HepG2 (cell line): ENCODE results near the gene GRIK5. TPM values are rescaled to one million over a fixed set of nuclear protein-coding genes. Genes with fewer than 3 reads are reported as not detected.
A peak's percentile ranks its signal among the peaks of the same experiment; 100 is the strongest.

Experiments used
- ATF2 ChIP-seq: sonication (generic); formaldehyde crosslinking; IDR thresholded peaks from 2 replicates; pipeline ENCODE4 v1.4.0; 2020; ENCODE audit warnings: missing genetic modification reagents
- CENPBD1 ChIP-seq: sonication (generic); formaldehyde crosslinking; IDR thresholded peaks from 2 replicates; pipeline ENCODE4 v1.8.0; 2022; ENCODE audit warnings: missing genetic modification reagents, low read depth, mild to moderate bottlenecking, borderline replicate concordance
- CREM ChIP-seq, 2 experiments: sonication (generic) in 1 of 2; formaldehyde crosslinking in 1 of 2; IDR thresholded peaks; 2 replicates each; pipeline versions ENCODE4 v1.4.0 to v1.6.1; 2016 to 2020; ENCODE audit warnings: antibody characterized with exemption in 1 of 2, mild to moderate bottlenecking in 1 of 2, missing genetic modification reagents in 1 of 2
- CSRNP2 ChIP-seq: sonication (generic); formaldehyde crosslinking; conservative IDR thresholded peaks from 2 replicates; pipeline ENCODE4 v1.8.0; 2022; ENCODE audit warnings: low read depth, missing genetic modification reagents
- GMEB1 ChIP-seq: sonication (generic); formaldehyde crosslinking; IDR thresholded peaks from 2 replicates; pipeline ENCODE4 v1.5.1; 2020; ENCODE audit warnings: missing genetic modification reagents, mild to moderate bottlenecking, borderline replicate concordance
- HES4 ChIP-seq: sonication (generic); formaldehyde crosslinking; IDR thresholded peaks from 2 replicates; pipeline ENCODE4 v1.9.0; 2021; ENCODE audit warnings: mild to moderate bottlenecking, missing genetic modification reagents, borderline replicate concordance
- HNF1B ChIP-seq: sonication (generic); formaldehyde crosslinking; IDR thresholded peaks from 2 replicates; pipeline ENCODE4 v1.5.1; 2020; ENCODE audit warnings: mild to moderate bottlenecking, moderate library complexity, missing genetic modification reagents
- NFKBIZ ChIP-seq: IDR thresholded peaks from 2 replicates; pipeline ENCODE4 v1.6.1; 2018; ENCODE audit warnings: missing genetic modification reagents, missing compliant biosample characterization
- SNAI1 ChIP-seq: sonication (generic); formaldehyde crosslinking; IDR thresholded peaks from 2 replicates; pipeline ENCODE4 v1.5.0; 2020; ENCODE audit warnings: mild to moderate bottlenecking, missing genetic modification reagents, borderline replicate concordance
- STAT5B ChIP-seq: sonication (generic); formaldehyde crosslinking; IDR thresholded peaks from 2 replicates; pipeline ENCODE4 v1.4.0; 2020; ENCODE audit warnings: missing genetic modification reagents
- TBL1XR1 ChIP-seq: fragments of 150-350 bp; IDR thresholded peaks from 2 replicates; pipeline ENCODE4 v1.6.1; 2014; ENCODE audit warnings: borderline replicate concordance, low read length; ENCODE audit not compliant: partially characterized antibody
- ZBED4 ChIP-seq: sonication (generic); formaldehyde crosslinking; IDR thresholded peaks from 2 replicates; pipeline ENCODE4 v1.4.0; 2020; ENCODE audit warnings: missing genetic modification reagents, borderline replicate concordance
- ZBTB7A ChIP-seq: sonication (generic); formaldehyde crosslinking; IDR thresholded peaks from 2 replicates; pipeline ENCODE4 v1.8.0; 2022; ENCODE audit warnings: mild to moderate bottlenecking, missing genetic modification reagents
- ZFP1 ChIP-seq: IDR thresholded peaks from 2 replicates; pipeline ENCODE4 v1.6.1; 2016
- ZNF264 ChIP-seq: sonication (generic); formaldehyde crosslinking; IDR thresholded peaks from 2 replicates; pipeline ENCODE4 v1.4.0; 2020; ENCODE audit warnings: missing genetic modification reagents
- ZNF432 ChIP-seq: sonication (generic); formaldehyde crosslinking; IDR thresholded peaks from 2 replicates; pipeline ENCODE4 v1.5.0; 2020; ENCODE audit warnings: missing genetic modification reagents, mild to moderate bottlenecking, borderline replicate concordance
- ZNF460 ChIP-seq: sonication (generic); formaldehyde crosslinking; IDR thresholded peaks from 2 replicates; pipeline ENCODE4 v1.5.1; 2020; ENCODE audit warnings: missing genetic modification reagents, mild to moderate bottlenecking, borderline replicate concordance
- polyA plus RNA-seq, 8 experiments: library from polyadenylated mRNA; depleted of rRNA in 3 of 8; stranded (reverse) in 7 of 8; unstranded in 1 of 8; fragments of >200 nt; fragmentation: Illumina TruSeq in 4 of 8; extraction: Trizol in 4 of 8; gene quantifications; 2 replicates each; pipeline versions ENCODE4 v1.2.1 to v1.2.3, GENCODE V29; 2011 to 2016; ENCODE audit warnings: low read depth in 4 of 8, missing spikeins in 1 of 8, mixed read lengths in 1 of 8; ENCODE audit not compliant: insufficient read depth in 1 of 8
- total RNA-seq, 5 experiments: library from RNA; depleted of rRNA; stranded (reverse); fragments of >200 nt; fragmentation: Illumina TruSeq; extraction: Trizol; gene quantifications; 2 replicates each; pipeline ENCODE4 v1.2.3, GENCODE V29; 2016; ENCODE audit warnings: low read depth in 1 of 5

GRIK5 gene
- total and polyA plus RNA-seq, 2 of the 13 experiments (the other 11 are each of a cell fraction or from before 2014, with no cell fraction given) = not detected

- TF ChIP-seq HNF1B (CRISPR knock-in tag) (peak; percentile 94), HES4 (CRISPR knock-in tag) (no peak; the same call in 1 of the 2 replicates), TBL1XR1 (no peak), CREM (IDR thresholded peaks at IDR 0.05) (peak; percentile 71), CREM (CRISPR knock-in tag; IDR thresholded peaks at IDR 0.05) (no peak), SNAI1 (CRISPR knock-in tag) (no peak), NFKBIZ (no peak), CENPBD1 (CRISPR knock-in tag) (no peak; the same call in 1 of the 2 replicates), ZNF432 (no peak), ZFP1 (no peak), GMEB1 (CRISPR knock-in tag) (peak; percentile 93), ZNF264 (CRISPR knock-in tag) (no peak), CSRNP2 (no peak), ZNF460 (no peak), STAT5B (CRISPR knock-in tag) (no peak), ZBTB7A (CRISPR knock-in tag) (no peak), ZBED4 (CRISPR knock-in tag) (no peak), ATF2 (CRISPR knock-in tag) (peak; percentile 60; the same call in 1 of the 2 replicates)
Observed at GRCh38 chr19:42075616-42076379, 5.8 kb upstream of the GRIK5 start, which contains the start of gene ZNF574 (continued).
